ENCODE measurements around the gene SLC22A23.
A peak's percentile ranks its signal among the peaks of the same experiment; 100 is the strongest.

- TF ChIP-seq CTCF (IDR thresholded peaks at IDR 0.05; ENCODE audit: low read depth, low read length): peak; percentile 88
- no peak for TF ChIP-seq EZH2phosphoT487 (IDR thresholded peaks at IDR 0.05; ENCODE audit: low read depth)
Measured at GRCh38 chr6:3410385-3411360, 46.2 kb downstream of the SLC22A23 start.

Measured in OCI-LY3 (cell line).